Type B pancreatic cell (in vitro differentiated cells): ENCODE measurements around the gene AKAP13. TPM values are rescaled to one million over a fixed set of nuclear protein-coding genes. Genes with fewer than 3 reads are reported as not detected.

Experiments
- DNase-seq: peaks from one replicate; pipeline ENCODE4 v3.0.0; 2021; ENCODE audit warnings: mixed read lengths; ENCODE audit not compliant: unreplicated experiment; ENCODE audit errors: extremely low spot score
- H3K27ac Mint-ChIP-seq: 2 replicates; pipeline ENCODE4 v1.8.0; 2021; ENCODE audit warnings: mild to moderate bottlenecking, mixed read lengths
- H3K27me3 Mint-ChIP-seq: 2 replicates; pipeline ENCODE4 v1.8.0; 2021; ENCODE audit warnings: mixed read lengths
- H3K36me3 Mint-ChIP-seq: 2 replicates; pipeline ENCODE4 v1.8.0; 2021; ENCODE audit warnings: mixed read lengths
- H3K4me1 Mint-ChIP-seq: one replicate; pipeline ENCODE4 v1.8.0; 2021; ENCODE audit warnings: mixed read lengths; ENCODE audit not compliant: unreplicated experiment
- H3K4me3 Mint-ChIP-seq: 2 replicates; pipeline ENCODE4 v1.8.0; 2021; ENCODE audit warnings: mild to moderate bottlenecking, mixed read lengths
- H3K9me3 Mint-ChIP-seq: 2 replicates; pipeline ENCODE4 v1.8.0; 2021; ENCODE audit warnings: mixed read lengths
- CTCF ChIP-seq: fragments of 200-600 bp; sonication (generic); conservative IDR thresholded peaks from 2 replicates; pipeline ENCODE4 v1.5.0; 2021; ENCODE audit warnings: antibody characterized with exemption, mild to moderate bottlenecking
- total RNA-seq: library from RNA; stranded (reverse); gene quantifications from 2 replicates; pipeline ENCODE4 v1.2.1, GENCODE V29; 2021; ENCODE audit warnings: low replicate concordance

The AKAP13 gene
- total RNA-seq, 1 donor from 2014 or later: 75.7 TPM

- H3K9me3 Mint-ChIP-seq: no peaks in the 10 kb centered on the region
- H3K4me1 Mint-ChIP-seq: peaks cover 7% of the 10 kb centered on the region
- H3K27me3 Mint-ChIP-seq: no peaks in the 10 kb centered on the region
- H3K27ac Mint-ChIP-seq: no peak overlapping the region
- H3K36me3 Mint-ChIP-seq: peaks cover 4% of the 10 kb centered on the region
- no peak for DNase-seq
- TF ChIP-seq CTCF: no peak
- H3K4me3 Mint-ChIP-seq: no peak overlapping the region
Observed at GRCh38 chr15:85753261-85753660, 372.9 kb downstream of the AKAP13 start.

GRCh38 chr15:85753791-85754452 is 373.5 kb downstream of the AKAP13 start:
- peaks cover 4% of the 10 kb centered on the region for H3K36me3 Mint-ChIP-seq
- no peak for DNase-seq
- H3K4me3 Mint-ChIP-seq: no peak overlapping the region
- H3K9me3 Mint-ChIP-seq: no peaks in the 10 kb centered on the region
- H3K27ac Mint-ChIP-seq: no peak overlapping the region
- H3K4me1 Mint-ChIP-seq: peaks cover 7% of the 10 kb centered on the region
- no peaks in the 10 kb centered on the region for H3K27me3 Mint-ChIP-seq
- TF ChIP-seq CTCF: no peak

GRCh38 chr15:85754989-85755388 is 374.6 kb downstream of the AKAP13 start:
- Mint-ChIP-seq H3K27me3 (no peaks in the 10 kb centered on the region), H3K9me3 (no peaks in the 10 kb centered on the region), H3K4me1 (peaks cover 3% of the 10 kb centered on the region), H3K4me3 (no peak overlapping the region), H3K27ac (no peak overlapping the region), H3K36me3 (peaks cover 4% of the 10 kb centered on the region)
- no peak for DNase-seq
- no peak for TF ChIP-seq CTCF

- no peak overlapping the region for H3K4me3 Mint-ChIP-seq
- no peak overlapping the region for H3K27ac Mint-ChIP-seq
- TF ChIP-seq CTCF: no peak
- peaks cover 4% of the 10 kb centered on the region for H3K36me3 Mint-ChIP-seq
- DNase-seq: no peak
- no peaks in the 10 kb centered on the region for H3K9me3 Mint-ChIP-seq
- no peaks in the 10 kb centered on the region for H3K27me3 Mint-ChIP-seq
- H3K4me1 Mint-ChIP-seq: peaks cover 3% of the 10 kb centered on the region
Observed at GRCh38 chr15:85755471-85755870, 375.1 kb downstream of the AKAP13 start.

- H3K36me3 Mint-ChIP-seq: peaks cover 4% of the 10 kb centered on the region
- H3K27me3 Mint-ChIP-seq: no peaks in the 10 kb centered on the region
- peaks cover 3% of the 10 kb centered on the region for H3K4me1 Mint-ChIP-seq
- H3K9me3 Mint-ChIP-seq: no peaks in the 10 kb centered on the region
- no peak overlapping the region for H3K4me3 Mint-ChIP-seq
- TF ChIP-seq CTCF: no peak
- no peak overlapping the region for H3K27ac Mint-ChIP-seq
- no peak for DNase-seq
Observed at GRCh38 chr15:85755942-85756341, 375.5 kb downstream of the AKAP13 start.
